Liver (tissue), 9 donors: ENCODE results near the gene CACNA1C. TPM values are rescaled to one million over a fixed set of nuclear protein-coding genes. Genes with fewer than 3 reads are reported as not detected.

ENCODE experiments used
- DNase-seq: peaks from one replicate; pipeline ENCODE4 v3.0.0-alpha.2; 2017; ENCODE audit warnings: low spot score
- H3K27ac ChIP-seq, 2 donors: one replicate each; pipeline ENCODE4 v1.7.0; 2013; ENCODE audit warnings: inconsistent platforms in 2 of 2, low read length in 2 of 2, control low read depth in 1 of 2, low read depth in 1 of 2, mild to moderate bottlenecking in 1 of 2
- H3K27me3 ChIP-seq, 4 donors: one replicate each; pipeline versions ENCODE4 v1.6.1 to v1.7.0; 2013; ENCODE audit warnings: low read length in 3 of 4, inconsistent platforms in 1 of 4, mild to moderate bottlenecking in 1 of 4, moderate library complexity in 1 of 4; ENCODE audit not compliant: control insufficient read depth in 4 of 4, insufficient read depth in 4 of 4
- H3K36me3 ChIP-seq, 4 donors: one replicate each; pipeline versions ENCODE4 v1.6.1 to v1.7.0; 2013; ENCODE audit warnings: low read length in 3 of 4, mild to moderate bottlenecking in 3 of 4, low read depth in 1 of 4, moderate library complexity in 1 of 4; ENCODE audit not compliant: control insufficient read depth in 4 of 4, insufficient read depth in 3 of 4
- H3K4me1 ChIP-seq, 4 donors: one replicate each; pipeline versions ENCODE4 v1.6.1 to v1.7.0; 2013; ENCODE audit warnings: low read length in 3 of 4, mild to moderate bottlenecking in 3 of 4, moderate library complexity in 1 of 4; ENCODE audit not compliant: control insufficient read depth in 4 of 4, insufficient read depth in 4 of 4
- H3K4me3 ChIP-seq, 3 donors: one replicate each; pipeline versions ENCODE4 v1.6.1 to v1.7.0; 2013; ENCODE audit warnings: low read length in 3 of 3, control low read depth in 1 of 3, low read depth in 1 of 3, mild to moderate bottlenecking in 1 of 3
- H3K9ac ChIP-seq, 2 donors: one replicate each; pipeline ENCODE4 v1.7.0; 2013; ENCODE audit warnings: low read length in 2 of 2, mild to moderate bottlenecking in 2 of 2, moderate library complexity in 2 of 2, control low read depth in 1 of 2, low read depth in 1 of 2
- H3K9me3 ChIP-seq, 4 donors: one replicate each; pipeline versions ENCODE4 v1.6.1 to v1.7.0; 2013; ENCODE audit warnings: low read length in 3 of 4; ENCODE audit not compliant: control insufficient read depth in 4 of 4
- EGR1 ChIP-seq, 2 donors: IDR thresholded peaks; 2 replicates each; pipeline ENCODE4 v1.6.1; 2016 to 2018; ENCODE audit warnings: antibody characterized with exemption in 2 of 2, low read depth in 2 of 2
- FOXA1 ChIP-seq: IDR thresholded peaks from 2 replicates; pipeline ENCODE4 v1.6.1; 2016; ENCODE audit warnings: antibody characterized with exemption
- FOXA2 ChIP-seq: IDR thresholded peaks from 2 replicates; pipeline ENCODE4 v1.6.1; 2016; ENCODE audit warnings: antibody characterized with exemption
- GABPA ChIP-seq, 2 donors: IDR thresholded peaks in 1 of 2; conservative IDR thresholded peaks in 1 of 2; 2 replicates each; pipeline ENCODE4 v1.6.1; 2016; ENCODE audit warnings: antibody characterized with exemption in 2 of 2, mild to moderate bottlenecking in 1 of 2, moderate library complexity in 1 of 2
- HNF4A ChIP-seq, 2 donors: conservative IDR thresholded peaks; 2 replicates each; pipeline ENCODE4 v1.6.1; 2016; ENCODE audit warnings: antibody characterized with exemption in 2 of 2, mild to moderate bottlenecking in 2 of 2
- HNF4G ChIP-seq: IDR thresholded peaks from 2 replicates; pipeline ENCODE4 v1.6.1; 2016; ENCODE audit warnings: antibody characterized with exemption
- JUND ChIP-seq, 2 donors: IDR thresholded peaks; 2 replicates each; pipeline ENCODE4 v1.6.1; 2016; ENCODE audit warnings: antibody characterized with exemption in 2 of 2
- MAX ChIP-seq: IDR thresholded peaks from 2 replicates; pipeline ENCODE4 v1.6.1; 2016; ENCODE audit warnings: antibody characterized with exemption
- NR2F2 ChIP-seq: IDR thresholded peaks from 2 replicates; pipeline ENCODE4 v1.6.1; 2016; ENCODE audit warnings: antibody characterized with exemption
- RAD21 ChIP-seq, 2 donors: IDR thresholded peaks; 2 replicates each; pipeline ENCODE4 v1.6.1; 2016; ENCODE audit warnings: antibody characterized with exemption in 2 of 2, mild to moderate bottlenecking in 2 of 2
- RXRA ChIP-seq, 2 donors: IDR thresholded peaks; 2 replicates each; pipeline ENCODE4 v1.6.1; 2017 to 2018; ENCODE audit warnings: antibody characterized with exemption in 2 of 2, mild to moderate bottlenecking in 1 of 2
- SP1 ChIP-seq: IDR thresholded peaks from 2 replicates; pipeline ENCODE4 v1.6.1; 2018; ENCODE audit warnings: antibody characterized with exemption, mild to moderate bottlenecking
- TAF1 ChIP-seq: conservative IDR thresholded peaks from 2 replicates; pipeline ENCODE4 v1.6.1; 2016; ENCODE audit warnings: antibody characterized with exemption, mild to moderate bottlenecking
- YY1 ChIP-seq: IDR thresholded peaks from 2 replicates; pipeline ENCODE4 v1.6.1; 2016; ENCODE audit warnings: antibody characterized with exemption, mild to moderate bottlenecking
- WGBS: extraction: QIAGEN DNeasy Blood & Tissue Kit; methylation state at CpG from one replicate; pipeline ENCODE4 v1.1.7; 2013; 5-methylcytosine and 5-hydroxymethylcytosine counted together
- polyA plus RNA-seq, 2 donors: library from polyadenylated mRNA; stranded (reverse) in 1 of 2; unstranded in 1 of 2; fragments of 200-250 nt in 1 of 2; fragments of >200 nt in 1 of 2; fragmentation: Nextera tagmentation in 1 of 2; extraction: Ambion mirVana in 1 of 2; gene quantifications; one replicate each; pipeline versions ENCODE4 v1.2.1 to v1.2.3, GENCODE V29; 2013 to 2015
- total RNA-seq, 2 donors: library from RNA; depleted of rRNA; stranded (reverse); fragments of >200 nt; gene quantifications; one replicate each; pipeline ENCODE4 v1.2.3, GENCODE V29; 2014
- TF ChIP-seq, protein P1 (sequence below): IDR thresholded peaks from 2 replicates; pipeline ENCODE4 v1.6.1; 2016; ENCODE audit warnings: antibody characterized with exemption, mild to moderate bottlenecking
- TF ChIP-seq, protein P2 (sequence below): fragments of 150-350 bp; IDR thresholded peaks from 2 replicates; pipeline ENCODE4 v1.5.1; 2017; ENCODE audit warnings: improper control_type of control experiment, low read depth, low read length; ENCODE audit not compliant: missing input control
- TF ChIP-seq, protein P3 (sequence below): IDR thresholded peaks from 2 replicates; pipeline ENCODE4 v1.6.1; 2016; ENCODE audit warnings: antibody characterized with exemption
- donor health status: healthy.
- donor health status: healthy.
- donor health status: healthy.
- donor health status: healthy.
- donor health status: healthy.

The CACNA1C gene
- total and polyA plus RNA-seq, 4 donors = 0.23 to 1.9 (median 0.41) TPM

DNA sequence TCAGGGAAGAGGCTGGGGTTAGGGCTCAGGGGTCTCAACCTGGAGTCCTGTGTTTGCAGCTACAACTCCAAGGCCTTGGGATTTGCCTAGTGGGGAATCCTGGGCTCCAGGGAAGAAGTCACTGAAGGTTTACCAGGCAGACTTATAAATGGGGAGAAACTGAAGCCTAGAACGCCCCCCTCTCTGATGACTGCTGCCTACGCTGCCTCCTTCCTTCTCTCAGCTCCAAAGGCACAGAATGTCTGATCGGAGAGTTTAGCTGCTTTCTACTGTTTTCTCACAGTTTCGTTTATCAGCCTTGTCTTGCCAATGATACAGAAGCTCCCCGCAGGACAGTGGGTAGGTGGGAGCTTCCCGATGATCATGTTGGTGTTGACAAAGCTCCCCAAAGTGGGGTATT lies 101.7 kb downstream of the CACNA1C start:
- WGBS = 82% methylated on average over 6 of the region's 6 CpGs
- Histone ChIP-seq H3K27me3 (no peaks in the 10 kb centered on the region), H3K4me3 (no peak overlapping the region), H3K9ac (no peak overlapping the region), H3K4me1 (no peaks in the 10 kb centered on the region), H3K9me3 (no peaks in the 10 kb centered on the region), H3K36me3 (no peaks in the 10 kb centered on the region), H3K27ac (no peak overlapping the region)
- TF ChIP-seq TAF1 (no peak), MAX (no peak), YY1 (no peak)
- TF ChIP-seq, protein P1, sequence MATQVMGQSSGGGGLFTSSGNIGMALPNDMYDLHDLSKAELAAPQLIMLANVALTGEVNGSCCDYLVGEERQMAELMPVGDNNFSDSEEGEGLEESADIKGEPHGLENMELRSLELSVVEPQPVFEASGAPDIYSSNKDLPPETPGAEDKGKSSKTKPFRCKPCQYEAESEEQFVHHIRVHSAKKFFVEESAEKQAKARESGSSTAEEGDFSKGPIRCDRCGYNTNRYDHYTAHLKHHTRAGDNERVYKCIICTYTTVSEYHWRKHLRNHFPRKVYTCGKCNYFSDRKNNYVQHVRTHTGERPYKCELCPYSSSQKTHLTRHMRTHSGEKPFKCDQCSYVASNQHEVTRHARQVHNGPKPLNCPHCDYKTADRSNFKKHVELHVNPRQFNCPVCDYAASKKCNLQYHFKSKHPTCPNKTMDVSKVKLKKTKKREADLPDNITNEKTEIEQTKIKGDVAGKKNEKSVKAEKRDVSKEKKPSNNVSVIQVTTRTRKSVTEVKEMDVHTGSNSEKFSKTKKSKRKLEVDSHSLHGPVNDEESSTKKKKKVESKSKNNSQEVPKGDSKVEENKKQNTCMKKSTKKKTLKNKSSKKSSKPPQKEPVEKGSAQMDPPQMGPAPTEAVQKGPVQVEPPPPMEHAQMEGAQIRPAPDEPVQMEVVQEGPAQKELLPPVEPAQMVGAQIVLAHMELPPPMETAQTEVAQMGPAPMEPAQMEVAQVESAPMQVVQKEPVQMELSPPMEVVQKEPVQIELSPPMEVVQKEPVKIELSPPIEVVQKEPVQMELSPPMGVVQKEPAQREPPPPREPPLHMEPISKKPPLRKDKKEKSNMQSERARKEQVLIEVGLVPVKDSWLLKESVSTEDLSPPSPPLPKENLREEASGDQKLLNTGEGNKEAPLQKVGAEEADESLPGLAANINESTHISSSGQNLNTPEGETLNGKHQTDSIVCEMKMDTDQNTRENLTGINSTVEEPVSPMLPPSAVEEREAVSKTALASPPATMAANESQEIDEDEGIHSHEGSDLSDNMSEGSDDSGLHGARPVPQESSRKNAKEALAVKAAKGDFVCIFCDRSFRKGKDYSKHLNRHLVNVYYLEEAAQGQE = no peak
- no peak for DNase-seq

DNA sequence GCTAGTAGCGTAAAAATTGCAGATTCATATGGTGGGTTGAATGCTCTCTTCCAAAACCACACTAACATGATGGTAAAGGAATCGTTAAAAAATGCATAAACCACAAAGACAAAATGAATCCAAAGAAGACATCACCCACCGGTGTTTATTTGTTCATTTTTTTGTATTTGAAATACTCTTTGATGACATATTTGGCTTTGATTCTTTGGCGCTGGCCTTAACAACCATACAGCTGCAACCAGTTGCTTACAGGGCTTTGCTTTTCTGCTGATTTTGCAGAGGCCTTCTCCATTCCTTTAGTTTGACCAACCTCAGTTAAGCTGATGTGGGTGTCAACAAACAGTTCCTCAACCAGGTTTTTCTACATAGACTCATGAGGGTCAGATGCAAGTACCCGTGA lies 103.5 kb downstream of the CACNA1C start:
- no peak for TF ChIP-seq SP1
- Histone ChIP-seq H3K36me3 (no peaks in the 10 kb centered on the region), H3K27me3 (no peaks in the 10 kb centered on the region), H3K9ac (no peak overlapping the region), H3K27ac (no peak overlapping the region), H3K4me3 (no peak overlapping the region), H3K4me1 (no peaks in the 10 kb centered on the region), H3K9me3 (no peaks in the 10 kb centered on the region)
- 89% methylated on average over 5 of the region's 5 CpGs for WGBS
- DNase-seq = no peak

GRCh38 chr12:2160043-2160442 lies 107.3 kb downstream of the CACNA1C start:
- H3K9me3 ChIP-seq = no peaks in the 10 kb centered on the region
- H3K27ac ChIP-seq = no peak overlapping the region
- H3K36me3 ChIP-seq = no peaks in the 10 kb centered on the region
- H3K27me3 ChIP-seq = no peaks in the 10 kb centered on the region
- DNase-seq = no peak
- H3K4me1 ChIP-seq = peaks cover 0 to 4% (median 3%) of the 10 kb centered on the region in 4 donors
- H3K4me3 ChIP-seq = no peak overlapping the region
- no peak overlapping the region for H3K9ac ChIP-seq
- 72% methylated on average over 7 of the region's 7 CpGs for WGBS
- no peak for TF ChIP-seq HNF4G
- TF ChIP-seq RXRA (IDR thresholded peaks at IDR 0.05) = no peak
- TF ChIP-seq FOXA1 = no peak
- TF ChIP-seq GABPA (IDR thresholded peaks at IDR 0.05 in 1 of 2, conservative IDR thresholded peaks at IDR 0.05 in 1 of 2) = no peak
- no peak for TF ChIP-seq MAX
- TF ChIP-seq EGR1 (IDR thresholded peaks at IDR 0.05; ENCODE audit: low read depth in 2 of 2) = no peak
- TF ChIP-seq, protein P1 = no peak
- TF ChIP-seq RAD21 (IDR thresholded peaks at IDR 0.05) = no peak
- TF ChIP-seq FOXA2 = no peak
- no peak for TF ChIP-seq SP1
- no peak for TF ChIP-seq NR2F2
- TF ChIP-seq TAF1 = no peak
- TF ChIP-seq, protein P2, sequence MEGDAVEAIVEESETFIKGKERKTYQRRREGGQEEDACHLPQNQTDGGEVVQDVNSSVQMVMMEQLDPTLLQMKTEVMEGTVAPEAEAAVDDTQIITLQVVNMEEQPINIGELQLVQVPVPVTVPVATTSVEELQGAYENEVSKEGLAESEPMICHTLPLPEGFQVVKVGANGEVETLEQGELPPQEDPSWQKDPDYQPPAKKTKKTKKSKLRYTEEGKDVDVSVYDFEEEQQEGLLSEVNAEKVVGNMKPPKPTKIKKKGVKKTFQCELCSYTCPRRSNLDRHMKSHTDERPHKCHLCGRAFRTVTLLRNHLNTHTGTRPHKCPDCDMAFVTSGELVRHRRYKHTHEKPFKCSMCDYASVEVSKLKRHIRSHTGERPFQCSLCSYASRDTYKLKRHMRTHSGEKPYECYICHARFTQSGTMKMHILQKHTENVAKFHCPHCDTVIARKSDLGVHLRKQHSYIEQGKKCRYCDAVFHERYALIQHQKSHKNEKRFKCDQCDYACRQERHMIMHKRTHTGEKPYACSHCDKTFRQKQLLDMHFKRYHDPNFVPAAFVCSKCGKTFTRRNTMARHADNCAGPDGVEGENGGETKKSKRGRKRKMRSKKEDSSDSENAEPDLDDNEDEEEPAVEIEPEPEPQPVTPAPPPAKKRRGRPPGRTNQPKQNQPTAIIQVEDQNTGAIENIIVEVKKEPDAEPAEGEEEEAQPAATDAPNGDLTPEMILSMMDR = no peak
- TF ChIP-seq YY1 = no peak
- no peak for TF ChIP-seq JUND (IDR thresholded peaks at IDR 0.05)
- TF ChIP-seq HNF4A (conservative IDR thresholded peaks at IDR 0.05) = no peak
- TF ChIP-seq, protein P3, sequence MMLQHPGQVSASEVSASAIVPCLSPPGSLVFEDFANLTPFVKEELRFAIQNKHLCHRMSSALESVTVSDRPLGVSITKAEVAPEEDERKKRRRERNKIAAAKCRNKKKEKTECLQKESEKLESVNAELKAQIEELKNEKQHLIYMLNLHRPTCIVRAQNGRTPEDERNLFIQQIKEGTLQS = no peak
